ENCODE data around the gene ADORA1. TPM values are rescaled to one million over a fixed set of nuclear protein-coding genes. Genes with fewer than 3 reads are reported as not detected.

ADORA1 gene
- total RNA-seq, 1 donor from 2014 or later, result 3.8 TPM

GRCh38 chr1:203101813-203102634, 25.5 kb upstream of the ADORA1 start:
- Mint-ChIP-seq H3K27me3 (ENCODE audit: low read depth) (peaks cover 11% of the 10 kb centered on the region), H3K36me3 (no peaks in the 10 kb centered on the region)
- no peak for TF ChIP-seq CTCF (IDR thresholded peaks at IDR 0.05; ENCODE audit: unreplicated experiment)

GRCh38 chr1:203103216-203103615, 24.3 kb upstream of the ADORA1 start:
- Mint-ChIP-seq H3K4me1 (no peaks in the 10 kb centered on the region), H3K9me3 (peaks cover 9% of the 10 kb centered on the region), H3K27ac (no peak overlapping the region), H3K36me3 (no peaks in the 10 kb centered on the region), H3K27me3 (ENCODE audit: low read depth) (peaks cover 21% of the 10 kb centered on the region), H3K4me3 (no peak overlapping the region)
- no peak for TF ChIP-seq CTCF (IDR thresholded peaks at IDR 0.05; ENCODE audit: unreplicated experiment)
- no peak for DNase-seq (ENCODE audit: low spot score in 2 of 2, unreplicated experiment in 2 of 2)

More at GRCh38 chr1:203101813-203102634, 25.5 kb upstream of the ADORA1 start:
- H3K9me3 Mint-ChIP-seq, result peaks cover 14% of the 10 kb centered on the region
- no peak overlapping the region for H3K4me3 Mint-ChIP-seq
- no peak for DNase-seq (ENCODE audit: low spot score in 2 of 2, unreplicated experiment in 2 of 2)
- no peak overlapping the region for H3K27ac Mint-ChIP-seq
- H3K4me1 Mint-ChIP-seq, result no peaks in the 10 kb centered on the region

GRCh38 chr1:203103829-203104495, 23.6 kb upstream of the ADORA1 start:
- H3K4me3 Mint-ChIP-seq, result no peak overlapping the region
- no peak for DNase-seq (ENCODE audit: low spot score in 2 of 2, unreplicated experiment in 2 of 2)
- no peak overlapping the region for H3K27ac Mint-ChIP-seq
- no peak for TF ChIP-seq CTCF (IDR thresholded peaks at IDR 0.05; ENCODE audit: unreplicated experiment)
- H3K27me3 Mint-ChIP-seq (ENCODE audit: low read depth), result peaks cover 28% of the 10 kb centered on the region
- peaks cover 9% of the 10 kb centered on the region for H3K9me3 Mint-ChIP-seq
- no peaks in the 10 kb centered on the region for H3K36me3 Mint-ChIP-seq
- no peaks in the 10 kb centered on the region for H3K4me1 Mint-ChIP-seq

GRCh38 chr1:203104789-203105390, 22.6 kb upstream of the ADORA1 start:
- Mint-ChIP-seq H3K27me3 (ENCODE audit: low read depth) (peaks cover 37% of the 10 kb centered on the region), H3K4me3 (no peak overlapping the region), H3K36me3 (no peaks in the 10 kb centered on the region), H3K9me3 (peaks cover 9% of the 10 kb centered on the region), H3K27ac (no peak overlapping the region), H3K4me1 (no peaks in the 10 kb centered on the region)
- no peak for TF ChIP-seq CTCF (IDR thresholded peaks at IDR 0.05; ENCODE audit: unreplicated experiment)
- DNase-seq (ENCODE audit: low spot score in 2 of 2, unreplicated experiment in 2 of 2), result no peak

GRCh38 chr1:203112475-203112874, 15.1 kb upstream of the ADORA1 start:
- H3K4me1 Mint-ChIP-seq, result no peaks in the 10 kb centered on the region
- TF ChIP-seq CTCF (IDR thresholded peaks at IDR 0.05; ENCODE audit: unreplicated experiment), result no peak
- H3K4me3 Mint-ChIP-seq, result no peak overlapping the region
- no peaks in the 10 kb centered on the region for H3K9me3 Mint-ChIP-seq
- no peak overlapping the region for H3K27ac Mint-ChIP-seq
- peaks cover 58% of the 10 kb centered on the region for H3K27me3 Mint-ChIP-seq (ENCODE audit: low read depth)
- H3K36me3 Mint-ChIP-seq, result no peaks in the 10 kb centered on the region
- no peak for DNase-seq (ENCODE audit: low spot score in 2 of 2, unreplicated experiment in 2 of 2)

Data from mesothelial cell of epicardium (in vitro differentiated cells).